Measurements from ENCODE around the gene H2BK1. TPM values are rescaled to one million over a fixed set of nuclear protein-coding genes. Genes with fewer than 3 reads are reported as not detected.

Gene H2BK1
- total RNA-seq, 6 donors from 2014 or later: not detected

DNA sequence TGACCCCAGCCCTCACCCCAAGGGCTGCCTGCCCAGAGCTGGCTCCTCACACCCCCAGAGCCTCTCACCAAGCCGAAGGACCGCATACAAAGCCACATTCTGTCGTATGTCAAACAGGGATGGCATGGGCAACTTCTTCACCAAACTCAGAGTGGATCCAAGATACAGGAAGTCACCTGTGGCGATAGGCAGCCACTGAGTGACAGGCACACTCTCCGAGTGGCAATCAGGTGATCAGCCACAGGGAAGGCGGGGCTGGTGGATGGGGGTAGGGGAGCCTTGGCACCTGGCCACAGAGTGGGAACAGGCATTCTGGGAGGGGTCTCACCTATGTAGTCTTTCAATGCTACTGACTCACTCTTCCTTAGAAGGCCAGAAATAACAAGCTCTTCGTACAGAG lies 16.1 kb downstream of the H2BK1 start:
- Histone ChIP-seq H3K36me3 (no peaks in the 10 kb centered on the region), H3K4me1 (no peaks in the 10 kb centered on the region), H3K9me3 (no peaks in the 10 kb centered on the region), H3K4me3 (no peak overlapping the region), H3K27me3 (no peaks in the 10 kb centered on the region), H3K27ac (no peak overlapping the region)
- DNase-seq (no peak), ATAC-seq (ENCODE audit: low FRiP score in 2 of 2) (no peak)
- 73 to 100% methylated on average over 2 to 7 of the region's 7 CpGs for WGBS, 2 donors
- TF ChIP-seq, protein P1, sequence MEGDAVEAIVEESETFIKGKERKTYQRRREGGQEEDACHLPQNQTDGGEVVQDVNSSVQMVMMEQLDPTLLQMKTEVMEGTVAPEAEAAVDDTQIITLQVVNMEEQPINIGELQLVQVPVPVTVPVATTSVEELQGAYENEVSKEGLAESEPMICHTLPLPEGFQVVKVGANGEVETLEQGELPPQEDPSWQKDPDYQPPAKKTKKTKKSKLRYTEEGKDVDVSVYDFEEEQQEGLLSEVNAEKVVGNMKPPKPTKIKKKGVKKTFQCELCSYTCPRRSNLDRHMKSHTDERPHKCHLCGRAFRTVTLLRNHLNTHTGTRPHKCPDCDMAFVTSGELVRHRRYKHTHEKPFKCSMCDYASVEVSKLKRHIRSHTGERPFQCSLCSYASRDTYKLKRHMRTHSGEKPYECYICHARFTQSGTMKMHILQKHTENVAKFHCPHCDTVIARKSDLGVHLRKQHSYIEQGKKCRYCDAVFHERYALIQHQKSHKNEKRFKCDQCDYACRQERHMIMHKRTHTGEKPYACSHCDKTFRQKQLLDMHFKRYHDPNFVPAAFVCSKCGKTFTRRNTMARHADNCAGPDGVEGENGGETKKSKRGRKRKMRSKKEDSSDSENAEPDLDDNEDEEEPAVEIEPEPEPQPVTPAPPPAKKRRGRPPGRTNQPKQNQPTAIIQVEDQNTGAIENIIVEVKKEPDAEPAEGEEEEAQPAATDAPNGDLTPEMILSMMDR (IDR thresholded peaks at IDR 0.05): no peak
- TF ChIP-seq EP300 (IDR thresholded peaks at IDR 0.05): no peak
- TF ChIP-seq POLR2AphosphoS5 (IDR thresholded peaks at IDR 0.05): no peak

DNA sequence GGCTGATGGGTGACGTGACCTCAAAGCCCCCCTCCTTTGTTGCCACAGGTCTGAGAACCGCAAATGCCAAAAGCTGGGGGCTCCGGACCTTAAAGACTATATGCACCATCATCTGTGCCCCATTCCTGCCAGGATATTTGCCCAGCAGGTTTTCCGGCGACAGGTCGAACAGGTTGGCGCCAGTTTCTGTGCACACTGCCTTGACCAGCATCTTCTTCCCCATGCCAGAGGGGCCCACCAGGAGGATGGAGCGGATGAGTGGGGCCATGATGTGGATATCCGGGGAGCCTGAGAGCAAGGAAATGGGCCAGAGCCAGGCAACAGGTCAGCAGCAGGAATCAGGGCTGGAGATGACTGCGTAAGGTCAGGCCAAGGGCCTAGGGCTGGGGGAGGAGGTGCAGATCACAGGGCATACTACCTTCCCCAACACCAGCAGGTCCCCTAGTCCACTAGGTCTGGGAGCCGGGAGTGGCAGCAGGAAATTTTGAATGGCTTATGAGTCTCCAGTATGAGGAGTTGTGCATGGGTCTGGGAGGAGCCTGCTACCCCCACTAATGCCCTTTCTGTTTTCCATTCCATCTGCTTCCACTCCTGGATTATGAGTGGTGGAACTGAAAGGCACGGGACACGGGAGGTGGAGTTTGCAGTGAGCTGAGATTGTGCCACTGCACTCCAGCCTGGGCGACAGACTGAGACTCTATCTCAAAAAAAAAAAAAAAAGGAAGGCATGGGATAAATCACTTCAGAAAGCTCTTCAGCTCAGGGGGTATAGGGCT lies 16.9 kb downstream of the H2BK1 start:
- ATAC-seq (ENCODE audit: low FRiP score in 2 of 2): no peak
- WGBS, 2 donors: 92% methylated on average over 10 to 14 of the region's 14 CpGs
- Histone ChIP-seq H3K27me3 (no peaks in the 10 kb centered on the region), H3K36me3 (no peaks in the 10 kb centered on the region), H3K9me3 (no peaks in the 10 kb centered on the region), H3K27ac (no peak overlapping the region), H3K4me1 (no peaks in the 10 kb centered on the region), H3K4me3 (no peak overlapping the region)
- TF ChIP-seq, protein P1 (IDR thresholded peaks at IDR 0.05): no peak
- TF ChIP-seq POLR2A (IDR thresholded peaks at IDR 0.05): no peak
- TF ChIP-seq POLR2AphosphoS5 (IDR thresholded peaks at IDR 0.05): no peak
- TF ChIP-seq EP300 (IDR thresholded peaks at IDR 0.05): no peak
- DNase-seq: no peak

DNA sequence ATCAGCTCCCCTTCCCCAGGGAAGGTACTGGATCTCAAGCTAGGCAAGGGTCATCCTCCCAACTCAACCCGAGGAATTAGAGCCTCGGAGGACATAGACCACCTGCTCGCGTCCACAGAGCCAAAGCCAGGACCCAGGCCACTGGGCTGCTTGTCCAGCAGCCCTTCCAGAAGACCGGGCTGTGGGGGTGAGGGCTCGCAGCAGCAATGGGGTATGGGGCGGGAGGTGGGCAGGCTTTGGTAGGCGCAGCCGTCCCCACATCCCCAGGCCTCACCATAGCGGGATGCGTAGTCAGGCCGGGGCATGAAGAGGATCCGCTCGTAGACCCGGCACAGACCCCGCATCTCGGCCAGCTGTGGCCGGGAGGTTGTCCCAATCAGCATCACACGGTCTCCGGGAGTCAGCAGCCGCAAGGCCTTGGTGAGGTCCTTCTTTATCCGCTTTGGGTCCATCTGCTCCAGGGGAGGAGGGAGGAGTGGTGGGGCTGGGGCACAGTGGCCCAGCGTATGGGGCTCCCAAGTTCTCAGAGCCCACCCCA lies 18.2 kb downstream of the H2BK1 start:
- no peaks in the 10 kb centered on the region for H3K27me3 ChIP-seq
- H3K4me3 ChIP-seq: no peak overlapping the region
- DNase-seq (no peak), ATAC-seq (ENCODE audit: low FRiP score in 2 of 2) (no peak)
- no peak overlapping the region for H3K27ac ChIP-seq
- H3K36me3 ChIP-seq: no peaks in the 10 kb centered on the region
- TF ChIP-seq EP300 (IDR thresholded peaks at IDR 0.05) (no peak), POLR2AphosphoS5 (IDR thresholded peaks at IDR 0.05) (no peak), POLR2A (IDR thresholded peaks at IDR 0.05) (no peak)
- TF ChIP-seq, protein P1 (IDR thresholded peaks at IDR 0.05): no peak
- no peaks in the 10 kb centered on the region for H3K4me1 ChIP-seq
- H3K9me3 ChIP-seq: no peaks in the 10 kb centered on the region
- 94 to 100% methylated on average over 4 to 22 of the region's 23 CpGs for WGBS, 2 donors

DNA sequence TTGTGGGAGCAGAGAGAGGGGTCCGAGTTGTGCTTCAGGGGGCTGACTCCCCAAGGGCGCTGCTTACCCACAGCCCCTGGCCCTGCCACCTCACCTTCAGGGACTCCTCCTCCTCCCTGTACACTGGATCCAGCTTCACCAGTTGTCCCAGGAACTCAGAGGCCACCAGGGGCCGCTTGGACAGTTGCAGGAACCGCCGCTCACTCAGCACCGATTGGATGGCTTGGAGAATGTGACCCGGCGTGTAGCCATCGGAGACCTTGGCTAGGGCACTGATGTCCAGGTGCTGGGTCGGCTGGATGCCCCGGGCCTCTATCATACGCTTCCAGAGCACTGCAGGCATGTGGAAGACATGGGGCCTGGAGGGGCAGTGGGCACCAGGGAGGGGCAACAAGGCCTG lies 18.7 kb downstream of the H2BK1 start:
- WGBS, 2 donors: 72 to 79% methylated on average over 4 to 12 of the region's 12 CpGs
- Histone ChIP-seq H3K9me3 (no peaks in the 10 kb centered on the region), H3K4me3 (no peak overlapping the region), H3K27me3 (no peaks in the 10 kb centered on the region), H3K4me1 (no peaks in the 10 kb centered on the region), H3K36me3 (no peaks in the 10 kb centered on the region), H3K27ac (no peak overlapping the region)
- TF ChIP-seq POLR2A (IDR thresholded peaks at IDR 0.05): no peak
- ATAC-seq (ENCODE audit: low FRiP score in 2 of 2) (no peak), DNase-seq (no peak)

DNA sequence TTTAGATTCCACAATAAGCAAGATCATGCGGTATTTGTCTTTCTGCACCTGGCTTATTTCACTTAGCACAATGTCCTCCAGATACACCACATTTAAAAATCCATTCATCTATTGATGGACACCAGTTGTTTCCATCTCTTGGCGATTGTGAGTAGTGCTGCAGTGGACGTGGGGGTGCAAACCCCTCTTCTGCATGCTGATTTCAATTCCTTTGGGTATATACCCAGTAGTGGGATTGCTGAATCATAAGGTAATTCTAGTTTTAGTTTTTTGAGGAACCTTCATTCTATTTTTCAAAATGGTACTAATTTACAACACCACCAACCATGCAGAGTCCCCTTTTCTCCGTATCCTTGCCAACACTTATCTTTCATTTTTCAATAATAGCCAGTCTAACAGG lies 21.2 kb downstream of the H2BK1 start:
- H3K36me3 ChIP-seq: no peaks in the 10 kb centered on the region
- H3K27me3 ChIP-seq: no peaks in the 10 kb centered on the region
- no peak overlapping the region for H3K4me3 ChIP-seq
- H3K27ac ChIP-seq: no peak overlapping the region
- no peaks in the 10 kb centered on the region for H3K9me3 ChIP-seq
- 71 to 76% methylated on average over 4 of the region's 4 CpGs for WGBS, 2 donors
- no peaks in the 10 kb centered on the region for H3K4me1 ChIP-seq
- DNase-seq (no peak), ATAC-seq (ENCODE audit: low FRiP score in 2 of 2) (no peak)
- TF ChIP-seq EP300 (IDR thresholded peaks at IDR 0.05) (no peak), POLR2A (IDR thresholded peaks at IDR 0.05) (no peak), POLR2AphosphoS5 (IDR thresholded peaks at IDR 0.05) (no peak)
- TF ChIP-seq, protein P1 (IDR thresholded peaks at IDR 0.05): no peak

All from upper lobe of left lung (tissue), 6 donors.